ENCODE data around the gene OBI1.

OBI1 gene

GRCh38 chr13:78566631-78567030, 92.3 kb downstream of the OBI1 start:
- DNase-seq (ENCODE audit: low spot score): no peak
- in situ Hi-C loops (cut with MboI; ENCODE audit: low pct_unique_long_range_greater_than_20kb, low sequenced_read_pairs, unreplicated experiment): no loop called here
- TF ChIP-seq CTCF (IDR thresholded peaks at IDR 0.05; ENCODE audit: extremely low read depth, insufficient read depth, missing control alignments): no peak
